GM18508 (cell line): ENCODE data around the gene ALDH4A1.

Experiments
- ATAC-seq: cut with Tn5 transposase; IDR thresholded peaks from one replicate; pipeline ENCODE4 v1.9.1; 2021; ENCODE audit warnings: moderate number of reproducible peaks; ENCODE audit not compliant: insufficient read depth, unreplicated experiment

Gene ALDH4A1, protein sequence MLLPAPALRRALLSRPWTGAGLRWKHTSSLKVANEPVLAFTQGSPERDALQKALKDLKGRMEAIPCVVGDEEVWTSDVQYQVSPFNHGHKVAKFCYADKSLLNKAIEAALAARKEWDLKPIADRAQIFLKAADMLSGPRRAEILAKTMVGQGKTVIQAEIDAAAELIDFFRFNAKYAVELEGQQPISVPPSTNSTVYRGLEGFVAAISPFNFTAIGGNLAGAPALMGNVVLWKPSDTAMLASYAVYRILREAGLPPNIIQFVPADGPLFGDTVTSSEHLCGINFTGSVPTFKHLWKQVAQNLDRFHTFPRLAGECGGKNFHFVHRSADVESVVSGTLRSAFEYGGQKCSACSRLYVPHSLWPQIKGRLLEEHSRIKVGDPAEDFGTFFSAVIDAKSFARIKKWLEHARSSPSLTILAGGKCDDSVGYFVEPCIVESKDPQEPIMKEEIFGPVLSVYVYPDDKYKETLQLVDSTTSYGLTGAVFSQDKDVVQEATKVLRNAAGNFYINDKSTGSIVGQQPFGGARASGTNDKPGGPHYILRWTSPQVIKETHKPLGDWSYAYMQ

DNA sequence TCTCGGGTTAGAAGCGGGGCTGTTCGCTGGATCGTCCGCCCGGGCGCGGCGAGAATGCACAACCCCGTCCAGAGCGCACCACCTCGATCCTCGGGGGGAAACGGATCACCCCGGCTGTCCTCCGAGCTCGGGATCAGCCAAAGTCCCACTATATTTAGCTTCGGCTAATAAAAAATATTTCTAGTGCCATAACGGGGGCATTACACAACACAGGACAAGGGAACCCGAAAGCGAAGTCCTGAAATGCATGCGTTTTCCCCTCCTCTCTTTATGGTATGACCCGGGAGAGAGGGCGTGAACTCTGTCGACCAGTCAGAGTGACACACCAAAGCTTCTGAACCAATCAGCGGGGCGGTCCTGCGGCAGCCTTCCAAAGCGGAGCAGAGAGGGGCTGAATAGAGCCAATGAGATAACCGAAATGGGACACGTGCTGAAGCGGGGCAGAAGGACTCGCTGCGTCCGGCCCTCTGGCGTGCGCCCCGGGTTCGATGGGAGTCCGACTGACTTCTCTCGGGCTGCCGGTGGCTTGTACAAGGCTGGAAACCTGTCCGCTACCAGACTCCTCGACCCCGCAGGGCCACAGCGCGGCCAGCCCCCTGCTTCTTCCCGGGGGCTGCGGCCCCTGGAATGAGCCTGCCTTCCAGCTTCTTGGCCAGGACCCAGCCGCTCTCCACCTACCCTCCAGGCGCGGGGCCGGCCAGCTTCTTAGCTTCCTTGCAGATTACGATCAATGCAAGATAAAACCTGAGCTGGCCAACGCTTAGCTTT is at the start of gene ALDH4A1:
Gene ALDH4A1, minus strand, starts transcription at position 33 of the 768 bp plus-strand sequence. Its CDS starts 32 bp downstream, at position 1.
- peak; percentile 92 for ATAC-seq

- no peak for ATAC-seq
These were observed 49.5 kb upstream of the ALDH4A1 start for GRCh38 chr1:18951818-18952391.

DNA sequence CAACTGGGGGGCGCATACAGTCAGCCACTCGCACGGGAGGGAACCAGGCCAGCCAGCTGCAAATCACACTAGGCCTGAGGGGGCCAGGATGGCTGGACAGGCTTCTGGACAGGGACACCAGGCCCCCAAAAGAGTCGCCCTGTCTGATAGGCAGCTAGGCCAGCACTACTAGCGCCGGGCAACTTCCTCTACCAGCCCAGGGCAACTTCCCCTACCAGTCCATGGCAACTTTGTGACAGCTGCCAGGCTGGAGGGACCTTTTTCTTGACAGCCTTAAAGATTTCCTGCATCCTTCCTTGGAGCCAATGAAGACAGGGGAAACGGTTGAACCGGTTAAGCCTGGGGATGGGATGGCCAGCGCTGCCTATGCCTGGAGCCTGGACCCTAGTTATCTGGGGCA is 49.1 kb upstream of the ALDH4A1 start:
- ATAC-seq: no peak

DNA sequence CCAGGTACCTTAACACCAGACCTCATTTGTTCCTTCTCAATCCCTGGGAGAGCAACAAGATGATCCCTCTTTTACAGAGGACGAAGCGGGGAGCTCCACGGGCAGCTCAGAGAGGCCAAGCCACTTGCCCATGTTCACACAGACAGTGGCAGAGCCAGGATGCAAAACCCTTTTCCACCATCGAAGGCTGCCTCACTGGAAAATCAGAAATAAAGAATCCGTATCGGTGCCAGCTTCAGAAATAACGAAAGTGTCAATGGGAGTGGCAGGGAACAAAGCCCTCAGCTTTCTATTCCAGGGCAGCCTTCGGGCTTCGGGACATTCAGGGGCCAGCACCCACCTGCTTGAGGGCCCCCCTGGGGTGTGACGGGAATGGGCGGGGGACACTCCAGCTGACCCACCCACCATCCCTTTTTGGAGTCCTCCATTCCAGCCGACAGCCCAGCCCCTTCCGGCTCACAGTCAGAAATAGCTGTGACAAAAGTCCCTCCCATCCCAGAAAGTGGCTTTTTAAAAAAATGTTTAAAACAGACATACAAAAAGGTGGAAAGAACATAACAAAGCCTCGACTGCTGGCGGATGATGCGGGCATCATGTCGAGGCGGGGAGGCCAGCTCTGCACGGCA is 48.2 kb upstream of the ALDH4A1 start:
- no peak for ATAC-seq

GRCh38 chr1:18949686-18950400 is 47.5 kb upstream of the ALDH4A1 start:
- ATAC-seq: no peak

DNA sequence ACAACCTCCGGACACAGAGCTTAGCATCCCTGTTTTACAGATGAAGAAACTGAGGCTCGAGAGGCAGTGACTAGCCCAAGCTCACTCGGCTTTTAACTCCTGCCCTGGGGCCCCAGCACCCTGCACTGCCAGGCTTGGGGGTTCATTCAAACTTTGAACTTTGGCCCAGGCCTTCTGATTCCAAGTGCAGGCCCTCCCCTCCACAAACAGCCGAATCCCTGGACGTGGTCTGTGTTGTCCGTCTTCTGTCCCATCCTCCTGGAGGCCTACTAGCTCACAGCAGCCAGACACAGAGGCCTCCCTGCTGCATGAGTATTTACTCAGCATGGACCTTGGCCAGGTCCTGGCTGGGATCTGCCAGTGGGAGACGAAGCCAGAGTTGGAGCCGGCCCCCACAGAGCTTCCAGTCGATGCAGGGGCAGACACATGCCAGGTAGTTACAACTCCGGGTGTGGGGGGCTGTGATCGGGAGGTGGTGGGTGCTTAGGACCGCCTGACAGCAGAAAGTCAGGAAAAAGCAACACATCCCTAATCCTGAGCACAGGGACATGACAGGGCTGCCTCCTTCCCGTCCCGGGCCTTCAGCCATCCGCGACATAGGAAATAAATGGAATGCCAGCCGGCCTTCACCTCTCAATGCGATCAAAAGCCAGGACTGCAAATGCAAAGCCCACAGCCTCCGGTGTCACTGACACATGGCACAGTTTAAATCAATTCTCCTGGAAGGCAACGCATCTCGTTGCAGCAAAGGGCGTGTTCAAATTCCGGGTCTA is 46.7 kb upstream of the ALDH4A1 start:
- ATAC-seq: no peak

- ATAC-seq: no peak
These were observed 45.9 kb upstream of the ALDH4A1 start for GRCh38 chr1:18948048-18948912.

DNA sequence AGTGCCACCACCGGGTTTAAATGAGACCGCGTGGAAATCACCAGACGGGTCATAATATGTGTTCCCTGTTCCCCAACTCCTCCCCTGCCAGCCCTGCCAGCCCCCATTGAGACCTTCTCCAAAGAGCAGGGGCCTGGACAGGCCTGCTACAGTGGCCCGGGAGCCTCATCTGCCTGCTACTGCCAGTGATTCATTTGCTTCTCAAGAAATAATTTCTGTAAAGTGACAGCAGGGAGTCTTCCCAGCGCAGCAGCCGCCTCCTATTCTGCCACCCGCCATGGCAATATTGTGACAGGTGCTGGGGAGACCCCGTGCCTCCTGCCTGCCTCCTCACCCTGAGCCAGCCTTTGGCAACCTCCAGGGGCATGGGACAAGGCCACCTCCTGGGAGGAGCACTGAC is 45.2 kb upstream of the ALDH4A1 start:
- no peak for ATAC-seq

- ATAC-seq: no peak
These were observed 44.4 kb upstream of the ALDH4A1 start for GRCh38 chr1:18946550-18947381.

DNA sequence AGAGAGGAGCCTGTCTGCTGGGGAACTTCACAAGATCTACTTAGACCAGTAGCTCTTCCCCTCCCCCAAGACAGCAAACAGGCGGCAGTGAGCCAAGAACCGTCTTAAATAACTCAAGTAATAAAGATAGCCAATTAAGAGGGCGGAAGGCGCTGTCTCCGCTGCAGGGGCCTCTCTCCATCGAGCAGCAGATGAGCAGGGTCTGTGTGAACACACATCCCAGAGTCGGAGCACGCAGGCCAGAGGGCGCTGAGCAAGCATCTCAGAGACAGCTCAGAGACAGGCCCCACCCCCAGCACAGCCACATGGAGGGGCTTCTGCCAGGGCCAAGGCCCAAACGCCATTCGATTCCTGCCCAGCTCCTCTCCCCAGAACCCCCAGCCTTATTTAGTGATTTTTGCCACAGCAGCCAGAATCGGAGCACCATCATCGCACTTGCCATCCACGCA is 43.1 kb upstream of the ALDH4A1 start:
- ATAC-seq: no peak

- no peak for ATAC-seq
These were observed 42.5 kb upstream of the ALDH4A1 start for GRCh38 chr1:18944810-18945209.

DNA sequence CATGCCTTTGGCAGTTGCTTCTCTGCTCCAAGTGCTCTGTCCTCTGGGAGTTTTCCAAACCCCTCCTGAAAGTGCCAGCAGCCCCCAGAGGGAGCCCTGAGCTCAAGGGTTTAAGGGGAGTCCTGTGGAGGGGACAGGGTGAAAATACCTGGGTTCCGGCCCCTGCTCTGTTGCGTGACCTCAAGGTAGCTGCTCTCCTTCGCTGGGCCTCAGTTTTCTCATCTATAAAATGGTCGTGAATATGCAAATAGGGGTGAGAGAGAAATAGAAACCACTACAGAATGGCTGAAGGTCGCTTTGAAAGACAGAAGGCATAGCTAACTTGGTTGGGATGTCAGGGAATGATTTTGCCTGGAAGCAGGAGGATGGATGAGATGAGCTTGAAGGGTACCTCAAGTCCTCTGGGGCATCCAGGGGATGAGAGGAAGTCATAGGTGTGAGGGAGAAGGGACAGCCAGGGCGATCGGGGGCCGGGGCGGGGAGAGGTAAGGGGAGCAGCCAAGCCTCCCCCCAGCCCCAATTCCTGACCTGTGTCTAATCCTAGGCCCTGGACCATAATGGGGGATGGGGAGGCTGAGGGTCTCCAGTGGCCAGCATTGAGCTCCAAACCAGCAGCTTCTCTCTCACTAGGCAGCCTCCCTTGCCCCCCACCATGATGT is 41.7 kb upstream of the ALDH4A1 start:
- no peak for ATAC-seq

DNA sequence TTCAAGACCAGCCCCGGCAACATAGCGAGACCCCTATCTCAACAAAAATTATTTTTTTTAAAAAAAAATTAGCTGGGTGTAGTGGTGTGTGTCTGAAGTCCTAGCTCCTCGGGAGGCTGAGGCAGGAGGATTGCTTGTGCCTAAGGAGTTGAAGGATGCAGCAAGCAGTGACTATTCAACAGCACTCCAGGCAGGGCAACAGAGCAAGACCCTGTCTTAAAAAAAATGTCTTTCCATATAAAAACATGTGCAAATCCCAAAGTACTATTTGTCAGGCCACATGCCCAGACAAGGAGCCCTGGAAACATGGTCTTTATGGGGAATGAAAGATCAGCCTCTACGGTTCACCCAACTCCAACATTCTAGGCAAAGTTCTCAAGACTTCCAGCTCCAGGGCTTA is 40.8 kb upstream of the ALDH4A1 start:
- no peak for ATAC-seq

DNA sequence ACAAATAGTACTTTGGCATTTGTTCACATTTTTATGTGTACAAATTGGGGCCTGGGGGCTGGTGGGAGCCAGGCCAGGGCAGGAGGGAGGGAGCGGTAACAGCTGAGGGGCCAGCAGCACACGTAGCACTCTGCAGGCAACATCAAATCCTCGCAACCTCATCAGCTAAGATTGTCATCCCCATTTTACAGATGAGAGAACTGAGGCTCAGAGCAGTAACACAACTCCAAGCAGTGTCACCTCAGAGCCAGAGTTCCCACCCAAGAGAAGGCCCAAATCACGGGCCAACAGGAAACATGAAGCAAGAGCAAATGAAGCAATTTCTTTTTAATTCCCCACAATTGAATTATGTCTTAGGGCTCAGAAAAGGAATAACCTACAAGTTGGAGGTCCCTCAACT is 40.0 kb upstream of the ALDH4A1 start:
- no peak for ATAC-seq

- ATAC-seq: no peak
These were observed 39.1 kb upstream of the ALDH4A1 start for GRCh38 chr1:18941221-18942141.
